ENCODE data around the gene CIC. TPM values are rescaled to one million over a fixed set of nuclear protein-coding genes. Genes with fewer than 3 reads are reported as not detected.

CIC gene
- total and polyA plus RNA-seq, 2 of the 13 experiments (the other 11 are each of a cell fraction or from before 2014, with no cell fraction given): 5.9 to 8.0 TPM

- TF ChIP-seq GATAD2A (CRISPR knock-in tag; IDR thresholded peaks at IDR 0.05) (no peak), RARA (CRISPR knock-in tag; IDR thresholded peaks at IDR 0.05) (peak; percentile 34; the same call in 1 of the 2 replicates), NR2F6 (IDR thresholded peaks at IDR 0.05) (peak; percentile 58), NR2F6 (CRISPR knock-in tag; IDR thresholded peaks at IDR 0.05) (peak; percentile 57; the same call in 1 of the 2 replicates), ZNF431 (CRISPR knock-in tag; IDR thresholded peaks at IDR 0.05; ENCODE audit: borderline replicate concordance, low read depth) (no peak), NR2F1 (CRISPR knock-in tag; IDR thresholded peaks at IDR 0.05) (peak in 1 of 2 experiments; percentile 39; a peak in 2 of 4 replicates), ZNF224 (CRISPR knock-in tag; IDR thresholded peaks at IDR 0.05) (no peak), RBM22 (optimal IDR thresholded peaks at IDR 0.05; ENCODE audit: low read length) (no peak), HIVEP1 (CRISPR knock-in tag; IDR thresholded peaks at IDR 0.05) (no peak), GLI4 (CRISPR knock-in tag; IDR thresholded peaks at IDR 0.05; ENCODE audit: borderline replicate concordance) (no peak), SALL1 (CRISPR knock-in tag; IDR thresholded peaks at IDR 0.05) (no peak), THAP9 (CRISPR knock-in tag; IDR thresholded peaks at IDR 0.05; ENCODE audit: borderline replicate concordance) (no peak), RXRB (CRISPR knock-in tag; IDR thresholded peaks at IDR 0.05; ENCODE audit: borderline replicate concordance) (no peak), ZNF724P (CRISPR knock-in tag; IDR thresholded peaks at IDR 0.05; ENCODE audit: borderline replicate concordance) (no peak), ATF7 (IDR thresholded peaks at IDR 0.05) (no peak), ATF7 (CRISPR knock-in tag; IDR thresholded peaks at IDR 0.05) (no peak)
Measured at GRCh38 chr19:42333018-42333417, 64.0 kb downstream of the CIC start (continued).
